Measurements from ENCODE around the gene BRD4. TPM values are rescaled to one million over a fixed set of nuclear protein-coding genes. Genes with fewer than 3 reads are reported as not detected.

The BRD4 gene
- total and polyA plus RNA-seq, 2 of the 13 experiments (the other 11 are each of a cell fraction or from before 2014, with no cell fraction given) = 10.5 to 11.4 TPM

GRCh38 chr19:15374105-15374651 lies 41.8 kb upstream of the BRD4 start (continued):
- TF ChIP-seq, protein P1, sequence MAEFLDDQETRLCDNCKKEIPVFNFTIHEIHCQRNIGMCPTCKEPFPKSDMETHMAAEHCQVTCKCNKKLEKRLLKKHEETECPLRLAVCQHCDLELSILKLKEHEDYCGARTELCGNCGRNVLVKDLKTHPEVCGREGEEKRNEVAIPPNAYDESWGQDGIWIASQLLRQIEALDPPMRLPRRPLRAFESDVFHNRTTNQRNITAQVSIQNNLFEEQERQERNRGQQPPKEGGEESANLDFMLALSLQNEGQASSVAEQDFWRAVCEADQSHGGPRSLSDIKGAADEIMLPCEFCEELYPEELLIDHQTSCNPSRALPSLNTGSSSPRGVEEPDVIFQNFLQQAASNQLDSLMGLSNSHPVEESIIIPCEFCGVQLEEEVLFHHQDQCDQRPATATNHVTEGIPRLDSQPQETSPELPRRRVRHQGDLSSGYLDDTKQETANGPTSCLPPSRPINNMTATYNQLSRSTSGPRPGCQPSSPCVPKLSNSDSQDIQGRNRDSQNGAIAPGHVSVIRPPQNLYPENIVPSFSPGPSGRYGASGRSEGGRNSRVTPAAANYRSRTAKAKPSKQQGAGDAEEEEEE (CRISPR knock-in tag; IDR thresholded peaks at IDR 0.05; ENCODE audit: borderline replicate concordance) = no peak
- TF ChIP-seq GABPA (IDR thresholded peaks at IDR 0.05; ENCODE audit: low read depth, low read length) (no peak), GABPA (CRISPR knock-in tag; IDR thresholded peaks at IDR 0.05; ENCODE audit: low read depth) (no peak)
- TF ChIP-seq, protein P2, sequence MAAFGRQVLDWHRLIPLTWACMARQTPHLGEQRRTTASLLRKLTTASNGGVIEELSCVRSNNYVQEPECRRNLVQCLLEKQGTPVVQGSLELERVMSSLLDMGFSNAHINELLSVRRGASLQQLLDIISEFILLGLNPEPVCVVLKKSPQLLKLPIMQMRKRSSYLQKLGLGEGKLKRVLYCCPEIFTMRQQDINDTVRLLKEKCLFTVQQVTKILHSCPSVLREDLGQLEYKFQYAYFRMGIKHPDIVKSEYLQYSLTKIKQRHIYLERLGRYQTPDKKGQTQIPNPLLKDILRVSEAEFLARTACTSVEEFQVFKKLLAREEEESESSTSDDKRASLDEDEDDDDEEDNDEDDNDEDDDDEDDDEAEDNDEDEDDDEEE (CRISPR knock-in tag; IDR thresholded peaks at IDR 0.05) = no peak

GRCh38 chr19:15373644-15374043 lies 41.3 kb upstream of the BRD4 start:
- Histone ChIP-seq H3K36me3 (replicated peaks in 1 of 2; ENCODE audit: control insufficient read depth in 1 of 2, insufficient read depth in 2 of 2, low read length in 2 of 2) (peaks cover 24 to 63% of the 10 kb centered on the region in 2 experiments), H2AFZ (ENCODE audit: low read length) (no peak overlapping the region), H3K79me2 (ENCODE audit: insufficient read depth, low read length) (peaks cover 53% of the 10 kb centered on the region), H3K27ac (ENCODE audit: extremely low read length, insufficient read depth, low read length) (no peak overlapping the region), H3K9ac (ENCODE audit: insufficient read depth, low read depth, low read length) (no peak overlapping the region), H4K20me1 (ENCODE audit: insufficient read depth, low read length) (peaks cover 36% of the 10 kb centered on the region), H3K4me2 (ENCODE audit: low read depth, low read length) (no peak overlapping the region), H3K4me3 (replicated peaks in 1 of 3; ENCODE audit: insufficient read depth in 1 of 3, low read depth in 2 of 3, low read length in 3 of 3) (no peak overlapping the region), H3K27me3 (ENCODE audit: control insufficient read depth in 1 of 2, insufficient read depth in 2 of 2, low read length in 2 of 2) (no peaks in the 10 kb centered on the region; a peak in 1 of 5 replicates), H3K4me1 (ENCODE audit: insufficient read depth, low read length) (peaks cover 23% of the 10 kb centered on the region), H3K9me3 (ENCODE audit: low read length) (no peaks in the 10 kb centered on the region)
- DNase-seq (ENCODE audit: low spot score) = no peak
- WGBS (ENCODE audit: low lambda C conversion rate) = 95% methylated on average over 17 of the region's 22 CpGs
- CTCF ChIA-PET (ENCODE audit: low intra/inter-chr PET ratio, low total read pairs) = no interaction called here
- no peak for FAIRE-seq
- ATAC-seq = no peak
- in situ Hi-C loops (cut with HindIII; ENCODE audit: extremely low pct_ligation_motif_present, low pct_unique_long_range_greater_than_20kb) = no loop called here
- POLR2A ChIA-PET = no interaction called here
- BruUV-seq (replicated peaks) = no TSS peak
- intact Hi-C loops (cut with micrococcal nuclease; ENCODE audit: unreplicated experiment) = loop anchor here (10.0 kb wide), 1 partner anchor 89 kb away; no protein-coding TSS in a partner anchor
- TF ChIP-seq ZFP37 (CRISPR knock-in tag; IDR thresholded peaks at IDR 0.05; ENCODE audit: borderline replicate concordance) (no peak), MTA1 (CRISPR knock-in tag; IDR thresholded peaks at IDR 0.05; ENCODE audit: borderline replicate concordance) (no peak), ATF3 (CRISPR knock-in tag; IDR thresholded peaks at IDR 0.05) (no peak), ZNF431 (CRISPR knock-in tag; IDR thresholded peaks at IDR 0.05; ENCODE audit: borderline replicate concordance, low read depth) (no peak), ARID4A (CRISPR knock-in tag; IDR thresholded peaks at IDR 0.05; ENCODE audit: borderline replicate concordance) (no peak), CHD4 (IDR thresholded peaks at IDR 0.05; ENCODE audit: borderline replicate concordance, low read length) (no peak), KDM2A (CRISPR knock-in tag; IDR thresholded peaks at IDR 0.05; ENCODE audit: borderline replicate concordance, low read depth) (no peak)
- TF ChIP-seq, protein P3, sequence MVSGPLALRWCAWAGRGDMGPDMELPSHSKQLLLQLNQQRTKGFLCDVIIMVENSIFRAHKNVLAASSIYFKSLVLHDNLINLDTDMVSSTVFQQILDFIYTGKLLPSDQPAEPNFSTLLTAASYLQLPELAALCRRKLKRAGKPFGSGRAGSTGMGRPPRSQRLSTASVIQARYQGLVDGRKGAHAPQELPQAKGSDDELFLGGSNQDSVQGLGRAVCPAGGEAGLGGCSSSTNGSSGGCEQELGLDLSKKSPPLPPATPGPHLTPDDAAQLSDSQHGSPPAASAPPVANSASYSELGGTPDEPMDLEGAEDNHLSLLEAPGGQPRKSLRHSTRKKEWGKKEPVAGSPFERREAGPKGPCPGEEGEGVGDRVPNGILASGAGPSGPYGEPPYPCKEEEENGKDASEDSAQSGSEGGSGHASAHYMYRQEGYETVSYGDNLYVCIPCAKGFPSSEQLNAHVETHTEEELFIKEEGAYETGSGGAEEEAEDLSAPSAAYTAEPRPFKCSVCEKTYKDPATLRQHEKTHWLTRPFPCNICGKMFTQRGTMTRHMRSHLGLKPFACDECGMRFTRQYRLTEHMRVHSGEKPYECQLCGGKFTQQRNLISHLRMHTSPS (CRISPR knock-in tag; IDR thresholded peaks at IDR 0.05; ENCODE audit: low read depth) = no peak
